Endothelial cell of umbilical vein (primary cell): ENCODE data around the gene TLCD3B. TPM values are rescaled to one million over a fixed set of nuclear protein-coding genes. Genes with fewer than 3 reads are reported as not detected.

Experiments
- BruUV-seq: library from RNA; stranded (reverse); fragments of 400-500 nt; replicated peaks from 2 replicates; lab custom pipeline; 2021; lab: Mats Ljungman, UMichigan
- CTCF ChIA-PET: fragments of 300-600, 350-600 bp; sonication (Branson Sonifier 250); formaldehyde crosslinking; loops from one replicate; lab custom pipeline; 2021; ENCODE audit warnings: antibody characterized with exemption, inconsistent platforms; lab: Charles Lee
- POLR2A ChIA-PET: fragments of 300-600, 350-600 bp; sonication (Branson Sonifier 250); formaldehyde crosslinking; loops from one replicate; lab custom pipeline; 2021; ENCODE audit warnings: antibody characterized with exemption, inconsistent platforms; lab: Charles Lee
- DNase-seq: peaks from one replicate; pipeline ENCODE4 v3.0.0-alpha.2; 2011; ENCODE audit warnings: low read depth, low spot score
- FAIRE-seq: peaks from 2 replicates; lab custom pipeline; 2011; peaks lifted over from hg19 to GRCh38; lab: Jason Lieb, UNC
- H2AFZ ChIP-seq: 2 replicates; pipeline ENCODE4 v1.6.0; 2012; ENCODE audit warnings: low read depth, low read length, control low read depth, inconsistent platforms
- H3K27ac ChIP-seq: 2 replicates; pipeline ENCODE4 v1.5.1; 2011; ENCODE audit warnings: low read depth, mild to moderate bottlenecking, control low read depth, low read length, moderate library complexity; ENCODE audit not compliant: insufficient read depth
- H3K27me3 ChIP-seq, 2 experiments: 2 replicates each; pipeline versions ENCODE4 v1.6.0 to v1.6.1; 2011; ENCODE audit warnings: low read length in 2 of 2, mixed read lengths in 1 of 2; ENCODE audit not compliant: control insufficient read depth in 2 of 2, insufficient read depth in 2 of 2
- H3K36me3 ChIP-seq, 2 experiments: 2 replicates in 1 of 2; 3 replicates in 1 of 2; pipeline ENCODE4 v1.5.1; 2011; ENCODE audit warnings: low read length in 2 of 2, mild to moderate bottlenecking in 1 of 2, moderate library complexity in 1 of 2; ENCODE audit not compliant: control insufficient read depth in 2 of 2, insufficient read depth in 2 of 2; ENCODE audit errors: extremely low read depth in 1 of 2
- H3K4me1 ChIP-seq: 3 replicates; pipeline ENCODE4 v1.5.1; 2011; ENCODE audit warnings: mild to moderate bottlenecking, low read length; ENCODE audit not compliant: control insufficient read depth, insufficient read depth; ENCODE audit errors: extremely low read depth
- H3K4me2 ChIP-seq: 2 replicates; pipeline ENCODE4 v1.6.1; 2011; ENCODE audit warnings: low read length, control low read depth, mixed read lengths; ENCODE audit not compliant: insufficient read depth
- H3K4me3 ChIP-seq, 3 experiments: fragments of 200-600 bp in 1 of 3; sonication (generic), shearing (Covaris generic) in 1 of 3; replicated peaks in 1 of 3; 2 replicates each; pipeline ENCODE4 v1.5.1; 2011 to 2016; ENCODE audit warnings: control low read depth in 3 of 3, low read length in 3 of 3, mild to moderate bottlenecking in 2 of 3, inconsistent platforms in 1 of 3, low read depth in 1 of 3, moderate library complexity in 1 of 3; ENCODE audit not compliant: insufficient read depth in 1 of 3
- H3K79me2 ChIP-seq: 2 replicates; pipeline ENCODE4 v1.6.0; 2012; ENCODE audit warnings: low read length, inconsistent platforms; ENCODE audit not compliant: control insufficient read depth, insufficient read depth
- H3K9ac ChIP-seq: replicated peaks from 2 replicates; pipeline ENCODE3; 2011; ENCODE audit warnings: low read length, control low read depth; ENCODE audit not compliant: insufficient read depth; ENCODE audit errors: extremely low read depth
- H3K9me1 ChIP-seq: replicated peaks from 3 replicates; pipeline ENCODE4 v1.6.0; 2011; ENCODE audit warnings: mild to moderate bottlenecking, low read length; ENCODE audit not compliant: control insufficient read depth, insufficient read depth; ENCODE audit errors: extremely low read depth
- H3K9me3 ChIP-seq: replicated peaks from 2 replicates; pipeline ENCODE4 v1.5.1; 2012; ENCODE audit warnings: low read length, inconsistent platforms; ENCODE audit not compliant: control insufficient read depth, insufficient read depth
- H4K20me1 ChIP-seq: replicated peaks from 2 replicates; pipeline ENCODE3; 2011; ENCODE audit warnings: mild to moderate bottlenecking, low read length; ENCODE audit not compliant: control insufficient read depth, insufficient read depth; ENCODE audit errors: extremely low read depth
- EZH2 ChIP-seq: IDR thresholded peaks from 2 replicates; pipeline ENCODE4 v1.6.1; 2012; ENCODE audit warnings: borderline replicate concordance, low read depth, mild to moderate bottlenecking, moderate library complexity, low read length, inconsistent platforms; ENCODE audit not compliant: severe bottlenecking
- FOS ChIP-seq: IDR thresholded peaks from 2 replicates; pipeline ENCODE4 v1.6.1; 2011; ENCODE audit warnings: mild to moderate bottlenecking, low read length, moderate library complexity, borderline replicate concordance; ENCODE audit not compliant: insufficient read depth
- GATA2 ChIP-seq: IDR thresholded peaks from 2 replicates; pipeline ENCODE4 v1.7.0; 2011; ENCODE audit warnings: low read depth, mild to moderate bottlenecking, moderate library complexity, mixed read lengths, low read length; ENCODE audit not compliant: insufficient read length, insufficient read depth
- JUN ChIP-seq: IDR thresholded peaks from 2 replicates; pipeline ENCODE4 v1.6.1; 2011; ENCODE audit warnings: borderline replicate concordance, low read depth; ENCODE audit not compliant: insufficient read length, insufficient read depth
- MYC ChIP-seq: IDR thresholded peaks from one replicate; pipeline ENCODE4 v1.6.1; 2011; ENCODE audit warnings: mild to moderate bottlenecking, low read depth, low read length
- POLR2A ChIP-seq: IDR thresholded peaks from 2 replicates; pipeline ENCODE4 v1.6.1; 2012; ENCODE audit warnings: low read depth, mild to moderate bottlenecking, control low read depth, low read length
- POLR2AphosphoS5 ChIP-seq: IDR thresholded peaks from 2 replicates; pipeline ENCODE4 v1.6.1; 2012; ENCODE audit warnings: low read depth, mild to moderate bottlenecking, control low read depth, low read length, moderate library complexity; ENCODE audit not compliant: insufficient read depth
- dilution Hi-C: fragments of 300-500 bp; cut with MboI; formaldehyde crosslinking; loops from one replicate; pipeline ENCODE4 v1.15.0; 2019; ENCODE audit warnings: low sequenced_read_pairs; ENCODE audit not compliant: extremely low pct_ligation_motif_present
- intact Hi-C: fragments of 100-400 bp; cut with micrococcal nuclease; formaldehyde crosslinking; loops from one replicate; pipeline ENCODE4 v1.10.0; 2022
- polyA plus RNA-seq, 4 experiments: library from polyadenylated mRNA; depleted of rRNA in 3 of 4; stranded (reverse) in 3 of 4; unstranded in 1 of 4; fragments of >200 nt; gene quantifications; 2 replicates each; pipeline versions ENCODE4 v1.2.1 to v1.2.3, GENCODE V29; 2011 to 2012; ENCODE audit warnings: missing spikeins in 1 of 4
- total RNA-seq: library from RNA; stranded (reverse); gene quantifications from 2 replicates; pipeline ENCODE4 v1.2.3, GENCODE V29; 2021
- TF ChIP-seq, protein P1 (sequence below), 2 donors: IDR thresholded peaks; 1 replicate in 1 of 2; 2 replicates in 1 of 2; pipeline ENCODE4 v1.5.1; 2011; ENCODE audit warnings: low read length in 2 of 2, mild to moderate bottlenecking in 2 of 2, moderate library complexity in 2 of 2, control low read depth in 1 of 2, inconsistent platforms in 1 of 2, low read depth in 1 of 2; ENCODE audit not compliant: insufficient read depth in 1 of 2; ENCODE audit errors: extremely low read depth in 1 of 2
- TF ChIP-seq, protein P2 (sequence below): IDR thresholded peaks from 2 replicates; pipeline ENCODE4 v1.6.1; 2011; ENCODE audit not compliant: insufficient read depth, insufficient read length

TLCD3B gene
- total and polyA plus RNA-seq, 2 donors (not counting 3 experiments of a cell fraction or from before 2014, with no cell fraction given), result 0.37 to 0.86 TPM

DNA sequence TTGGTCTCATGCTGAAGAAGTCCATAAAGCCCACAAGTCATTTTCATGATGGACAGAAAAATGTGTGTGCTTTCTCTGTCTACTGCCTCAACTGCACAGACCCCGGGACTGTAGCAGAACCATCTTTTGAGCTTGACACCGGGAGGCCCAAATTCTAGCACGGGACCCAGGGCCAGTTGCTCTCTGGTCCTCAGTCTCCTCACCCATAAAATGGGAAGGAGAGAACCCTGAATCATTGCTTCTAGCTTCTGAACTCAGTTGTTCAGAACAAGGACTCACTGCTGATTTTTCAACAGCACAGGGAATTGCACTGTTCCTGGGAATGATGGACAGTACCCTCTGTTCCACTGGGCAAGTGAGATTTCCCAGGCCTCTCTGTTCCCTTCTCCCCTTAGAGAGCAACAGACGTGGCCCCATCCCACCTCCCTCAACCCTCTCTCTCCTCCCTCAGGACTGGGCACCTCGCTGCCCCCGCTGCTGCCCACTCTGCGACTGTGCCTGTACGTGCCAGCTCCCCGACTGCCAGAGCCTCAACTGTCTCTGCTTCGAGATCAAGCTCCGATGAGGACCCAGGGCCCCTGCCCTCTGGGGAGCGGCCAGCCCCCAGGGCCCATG, 32.3 kb upstream of the TLCD3B start:
- intact Hi-C loops, result no loop called here
- Histone ChIP-seq H3K9ac (peak overlapping the region; percentile 63), H3K4me1 (peaks cover 29% of the 10 kb centered on the region), H4K20me1 (no peaks in the 10 kb centered on the region), H2AFZ (peak overlapping the region; percentile 38), H3K79me2 (peaks cover 24% of the 10 kb centered on the region), H3K4me3 (no peak overlapping the region), H3K9me3 (no peaks in the 10 kb centered on the region), H3K4me2 (no peak overlapping the region), H3K27me3 (no peaks in the 10 kb centered on the region), H3K36me3 (peaks cover 6 to 8% of the 10 kb centered on the region in 2 experiments), H3K27ac (peak overlapping the region; percentile 71), H3K9me1 (no peaks in the 10 kb centered on the region)
- TF ChIP-seq, protein P1, sequence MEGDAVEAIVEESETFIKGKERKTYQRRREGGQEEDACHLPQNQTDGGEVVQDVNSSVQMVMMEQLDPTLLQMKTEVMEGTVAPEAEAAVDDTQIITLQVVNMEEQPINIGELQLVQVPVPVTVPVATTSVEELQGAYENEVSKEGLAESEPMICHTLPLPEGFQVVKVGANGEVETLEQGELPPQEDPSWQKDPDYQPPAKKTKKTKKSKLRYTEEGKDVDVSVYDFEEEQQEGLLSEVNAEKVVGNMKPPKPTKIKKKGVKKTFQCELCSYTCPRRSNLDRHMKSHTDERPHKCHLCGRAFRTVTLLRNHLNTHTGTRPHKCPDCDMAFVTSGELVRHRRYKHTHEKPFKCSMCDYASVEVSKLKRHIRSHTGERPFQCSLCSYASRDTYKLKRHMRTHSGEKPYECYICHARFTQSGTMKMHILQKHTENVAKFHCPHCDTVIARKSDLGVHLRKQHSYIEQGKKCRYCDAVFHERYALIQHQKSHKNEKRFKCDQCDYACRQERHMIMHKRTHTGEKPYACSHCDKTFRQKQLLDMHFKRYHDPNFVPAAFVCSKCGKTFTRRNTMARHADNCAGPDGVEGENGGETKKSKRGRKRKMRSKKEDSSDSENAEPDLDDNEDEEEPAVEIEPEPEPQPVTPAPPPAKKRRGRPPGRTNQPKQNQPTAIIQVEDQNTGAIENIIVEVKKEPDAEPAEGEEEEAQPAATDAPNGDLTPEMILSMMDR (IDR thresholded peaks at IDR 0.05; ENCODE audit: extremely low read depth in 1 of 2, insufficient read depth in 1 of 2, low read depth in 1 of 2, low read length in 2 of 2), result no peak
- TF ChIP-seq, protein P2, sequence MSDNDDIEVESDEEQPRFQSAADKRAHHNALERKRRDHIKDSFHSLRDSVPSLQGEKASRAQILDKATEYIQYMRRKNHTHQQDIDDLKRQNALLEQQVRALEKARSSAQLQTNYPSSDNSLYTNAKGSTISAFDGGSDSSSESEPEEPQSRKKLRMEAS, result no peak
- no peak for TF ChIP-seq FOS
- no peak for TF ChIP-seq EZH2
- no peak for TF ChIP-seq POLR2A
- TF ChIP-seq MYC, result no peak
- TF ChIP-seq GATA2, result no peak
- no peak for TF ChIP-seq POLR2AphosphoS5
- no peak for TF ChIP-seq JUN
- dilution Hi-C loops, result no loop called here
- POLR2A ChIA-PET, result interaction anchor here (0.6 kb wide), 1 partner anchor 29 kb away, joined by 3 read pairs; no protein-coding TSS in a partner anchor
- DNase-seq (no peak), FAIRE-seq (no peak)
- CTCF ChIA-PET, result interaction anchor here (1.6 to 4.5 kb wide), 3 partner anchors 7 to 29 kb away, joined by 4 to 53 read pairs (median 28); partner anchors contain the start of gene TBX6
- BruUV-seq, result no TSS peak
